Renal cortex interstitium (tissue), 11 donors: ENCODE results near the gene NECAB3. TPM values are rescaled to one million over a fixed set of nuclear protein-coding genes. Genes with fewer than 3 reads are reported as not detected.

ENCODE experiments used
- DNase-seq, 11 donors: peaks; one replicate each; pipeline ENCODE4 v3.0.0-alpha.2; 2013; ENCODE audit warnings: low read depth in 9 of 11, low spot score in 4 of 11; ENCODE audit errors: extremely low read depth in 1 of 11
- polyA plus RNA-seq, 3 donors: library from polyadenylated mRNA; unstranded; fragments of 120-200 nt; gene quantifications; one replicate each; pipeline ENCODE4 v1.2.1, GENCODE V29; 2013; ENCODE audit not compliant: insufficient read length in 3 of 3

The NECAB3 gene
- polyA plus RNA-seq, 3 donors: 14.1 to 19.2 (median 18.6) TPM

DNA sequence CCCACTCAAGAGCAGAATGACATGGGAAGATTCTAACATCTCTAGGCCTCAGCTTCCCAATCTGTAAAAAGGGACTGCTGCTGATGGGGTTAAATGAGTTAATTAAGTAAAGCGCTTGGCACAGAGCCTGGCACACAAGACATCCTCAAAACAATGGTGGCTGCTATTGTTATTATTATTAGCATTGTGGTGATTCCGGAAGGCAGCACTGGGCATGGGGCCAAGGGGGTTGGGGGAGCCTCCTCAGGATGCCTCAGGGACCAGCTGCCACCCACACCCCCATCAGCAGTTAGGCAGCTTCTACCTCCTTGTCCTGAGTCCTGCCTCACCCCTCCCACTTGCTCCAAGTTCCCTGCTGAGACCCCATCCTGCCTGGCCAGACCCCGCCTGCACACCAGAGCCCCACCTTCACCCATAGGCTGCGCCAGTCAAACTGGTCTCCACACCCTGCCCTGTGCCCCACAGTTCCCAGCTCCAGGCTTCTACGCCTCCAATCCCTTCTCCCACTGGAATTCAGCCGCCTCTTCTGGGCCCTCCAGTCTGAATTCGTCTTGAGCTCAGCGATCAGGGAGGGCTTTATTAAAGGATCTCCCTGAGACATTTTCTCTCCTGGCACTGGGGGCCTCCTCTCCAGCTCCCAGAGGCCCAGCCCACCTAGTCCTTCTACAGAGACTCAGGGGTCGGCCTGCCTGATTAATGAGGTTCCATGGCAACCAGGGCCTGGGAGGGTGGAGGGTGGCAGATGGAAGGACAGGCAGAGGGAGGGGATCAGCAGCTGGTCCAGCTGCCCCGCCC, 10.5 kb upstream of the NECAB3 start:
- no peak for DNase-seq

DNA sequence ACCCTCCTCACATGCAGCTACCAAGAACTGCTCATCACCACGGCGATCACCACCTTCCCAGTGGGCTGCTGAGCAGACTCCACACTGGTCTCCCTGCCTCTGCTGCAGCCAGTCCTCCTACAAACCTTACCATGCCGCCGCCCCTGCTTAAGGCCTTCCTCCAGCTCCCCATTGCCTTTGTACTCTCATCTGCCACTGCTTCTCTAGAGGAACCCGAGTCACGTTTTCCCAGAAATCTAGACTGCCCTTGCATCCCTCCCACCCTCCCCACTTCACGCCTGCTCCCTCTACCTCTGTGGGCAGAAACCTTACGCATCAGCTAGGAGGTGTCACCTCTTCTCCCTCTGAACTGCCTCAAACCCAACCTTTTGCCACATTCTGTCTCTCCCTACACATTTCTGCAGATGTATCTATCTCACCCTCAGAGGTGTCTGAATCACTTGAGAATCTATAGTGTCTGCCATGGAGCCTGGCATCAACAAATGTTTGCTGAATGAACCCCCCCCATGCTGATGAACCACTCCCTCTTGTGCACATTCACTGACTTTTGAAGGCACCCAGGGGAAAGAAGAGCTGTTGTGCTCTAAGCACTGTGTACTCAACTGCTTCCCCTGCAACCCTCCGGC, 7.6 kb upstream of the NECAB3 start:
- DNase-seq: no peak

DNA sequence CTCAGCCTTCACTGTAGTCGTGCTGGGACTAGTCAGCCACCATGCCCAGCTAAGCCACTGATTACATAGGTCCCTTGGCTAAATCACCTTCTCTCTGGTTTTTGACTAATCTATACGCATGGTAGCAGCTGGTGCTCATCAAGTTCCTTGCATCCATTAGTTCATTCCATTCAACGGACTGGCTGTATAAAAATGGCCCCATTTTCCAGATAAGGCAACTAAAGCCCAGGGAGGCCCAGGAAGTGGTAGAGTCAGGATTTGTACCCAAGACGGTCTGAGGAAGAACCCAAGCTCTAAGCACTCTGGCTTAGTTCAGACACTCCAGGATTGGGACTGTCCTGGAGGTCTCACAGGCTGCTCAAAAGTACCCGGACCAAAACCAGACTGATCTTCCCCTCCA, 7.1 kb upstream of the NECAB3 start:
- no peak for DNase-seq

DNA sequence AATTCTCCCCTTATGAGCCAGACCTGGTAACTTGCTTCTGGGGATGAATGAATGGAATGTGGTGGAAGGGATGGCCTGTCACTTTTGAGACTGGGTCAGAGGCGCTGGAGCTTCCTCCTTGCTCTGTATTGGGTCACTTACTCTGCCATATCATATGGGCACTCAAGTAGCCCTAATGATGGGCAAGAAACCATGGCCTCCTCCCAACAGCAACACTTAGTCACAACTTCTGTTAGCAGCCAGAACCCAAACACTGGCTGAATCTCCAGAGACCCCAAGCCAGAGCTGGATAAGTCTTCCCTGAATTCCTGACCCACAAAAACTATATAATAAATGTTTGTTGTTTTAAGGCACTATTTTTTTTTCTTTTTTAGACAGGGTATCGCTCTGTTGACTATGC, 6.5 kb upstream of the NECAB3 start:
- no peak for DNase-seq

DNA sequence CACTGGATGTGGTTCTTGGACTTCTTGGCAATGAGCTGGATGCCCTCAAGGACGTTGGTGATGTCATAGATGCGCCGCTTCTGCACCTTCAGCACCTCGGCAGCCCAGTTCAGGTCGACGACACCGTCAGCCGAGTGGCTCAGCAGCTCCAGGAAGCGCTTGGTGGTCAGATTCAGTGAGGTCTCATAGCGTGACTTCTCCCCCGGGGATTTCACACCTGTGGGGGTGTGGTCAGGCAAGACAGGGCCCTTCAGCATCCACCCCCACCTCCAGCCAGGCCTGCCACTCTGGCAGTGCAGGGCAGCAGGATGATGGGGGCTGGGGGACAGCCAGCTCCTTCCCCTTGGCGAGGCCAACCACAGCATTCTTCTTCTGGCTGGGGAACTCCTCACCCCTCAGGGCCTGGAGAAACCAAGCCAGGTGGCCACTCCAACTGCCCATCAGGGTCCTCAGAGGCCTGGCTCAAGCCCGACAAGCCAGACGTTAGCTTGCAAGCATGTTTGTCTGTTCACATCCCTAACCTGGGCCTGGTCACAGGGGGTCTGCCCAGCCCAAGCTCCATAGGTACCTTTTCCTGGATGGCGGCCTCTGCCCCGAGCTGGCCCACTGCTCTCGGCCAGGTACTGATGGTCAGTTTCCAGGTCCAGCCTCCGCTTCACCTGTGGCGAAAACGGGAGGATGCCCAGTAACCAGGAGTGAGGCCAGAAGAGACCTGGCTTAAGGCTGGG, 5.7 kb upstream of the NECAB3 start:
- DNase-seq: no peak

DNA sequence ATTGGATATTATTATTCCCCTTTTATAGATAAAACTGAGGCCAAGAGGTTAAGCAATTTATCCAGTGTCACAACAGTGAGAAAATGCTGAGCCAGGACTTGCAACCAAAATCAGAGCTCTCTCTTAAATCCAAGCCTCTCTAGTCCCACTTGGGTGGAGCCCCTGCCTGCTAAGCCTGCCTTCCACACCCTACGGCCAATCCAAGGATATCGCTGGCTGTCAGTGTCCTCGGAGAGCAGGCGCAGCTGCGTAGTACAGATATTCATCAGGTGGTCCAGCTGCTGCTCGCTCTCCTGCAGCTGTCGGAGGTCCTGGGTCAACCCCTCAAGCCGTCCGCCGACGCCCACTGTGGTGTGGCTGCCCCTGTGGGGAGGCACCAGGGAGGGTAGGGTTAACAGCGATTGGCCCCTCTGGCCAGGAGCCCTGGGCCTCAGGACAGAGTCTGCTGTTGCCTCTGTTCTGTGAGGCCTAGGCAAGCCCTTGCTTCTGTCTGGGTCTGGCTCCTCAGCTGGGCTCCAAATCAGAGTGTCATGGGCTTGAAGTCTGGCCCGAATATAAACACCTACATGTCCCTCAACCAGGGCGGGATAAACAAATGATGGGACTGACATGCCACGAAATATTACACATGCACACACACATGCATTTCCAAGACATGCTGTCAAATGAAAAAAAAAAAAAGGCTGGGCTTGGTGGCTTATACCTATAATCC, 3.9 kb upstream of the NECAB3 start:
- DNase-seq: no peak

DNA sequence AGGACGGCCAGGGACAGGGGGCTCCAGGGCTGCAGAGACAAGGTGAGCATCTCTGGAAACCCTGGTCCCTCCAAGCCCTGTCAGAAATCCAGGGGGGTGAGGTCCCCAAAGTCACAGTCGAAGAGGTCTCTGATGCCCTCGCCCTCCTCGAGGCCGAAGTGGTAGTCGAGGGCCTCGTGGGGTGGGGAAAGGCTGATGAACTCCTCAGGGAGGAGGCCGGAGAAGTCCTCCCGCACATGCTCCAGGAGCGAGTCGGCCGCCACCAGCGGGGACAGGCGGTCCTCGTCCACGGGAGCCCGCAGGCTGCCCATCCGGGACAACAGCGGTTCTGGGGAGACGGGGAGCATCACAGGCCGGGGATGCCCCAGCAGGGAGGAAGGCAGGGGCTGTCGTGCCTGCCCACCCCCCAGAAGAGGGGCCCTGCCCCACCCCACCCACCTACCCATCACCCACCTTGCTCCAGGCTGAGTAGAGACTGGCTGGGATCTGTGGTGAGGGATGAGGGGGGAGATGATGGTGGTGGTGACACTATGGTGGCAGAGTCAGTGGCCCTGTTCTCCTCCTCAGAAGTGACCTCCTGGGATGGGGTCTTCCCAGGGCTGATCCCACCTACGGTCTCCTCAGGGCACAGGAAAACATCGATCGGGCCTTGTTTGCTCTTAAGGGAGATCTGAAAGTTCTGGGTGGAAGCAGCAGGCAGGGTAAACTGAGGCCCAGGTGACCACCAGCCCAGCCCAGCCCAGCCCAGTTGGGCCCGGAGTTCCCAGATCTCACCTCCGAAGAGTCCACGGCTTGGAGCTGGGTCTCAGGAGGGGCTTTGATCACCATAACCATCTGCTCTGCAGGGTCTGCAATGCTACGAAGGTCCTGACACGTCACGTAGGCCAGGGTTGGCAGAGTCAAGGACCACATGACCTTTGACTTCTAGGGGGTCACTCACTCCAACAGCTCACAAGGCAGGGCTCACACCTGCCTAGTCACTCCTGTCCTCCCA, 2.7 kb upstream of the NECAB3 start:
- no peak for DNase-seq

DNA sequence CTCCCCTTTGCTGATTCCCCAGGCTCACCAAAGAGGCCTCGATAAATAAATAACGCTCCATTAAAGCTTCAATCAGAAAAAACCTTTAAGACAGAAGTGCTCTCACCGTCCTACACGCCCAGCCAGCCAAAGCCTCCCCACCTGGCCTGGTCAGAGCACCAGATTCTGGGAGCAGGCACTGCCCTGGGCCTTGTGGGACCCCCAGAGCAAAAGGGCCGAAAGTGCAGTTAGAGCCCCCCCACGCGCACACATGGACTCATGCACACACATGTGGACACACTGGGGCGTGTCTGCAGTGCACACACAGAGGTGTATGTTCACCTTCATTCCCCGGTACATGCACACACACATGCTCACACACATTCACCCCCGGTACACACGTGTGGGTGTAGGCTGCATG, 1.9 kb upstream of the NECAB3 start:
- DNase-seq: no peak

DNA sequence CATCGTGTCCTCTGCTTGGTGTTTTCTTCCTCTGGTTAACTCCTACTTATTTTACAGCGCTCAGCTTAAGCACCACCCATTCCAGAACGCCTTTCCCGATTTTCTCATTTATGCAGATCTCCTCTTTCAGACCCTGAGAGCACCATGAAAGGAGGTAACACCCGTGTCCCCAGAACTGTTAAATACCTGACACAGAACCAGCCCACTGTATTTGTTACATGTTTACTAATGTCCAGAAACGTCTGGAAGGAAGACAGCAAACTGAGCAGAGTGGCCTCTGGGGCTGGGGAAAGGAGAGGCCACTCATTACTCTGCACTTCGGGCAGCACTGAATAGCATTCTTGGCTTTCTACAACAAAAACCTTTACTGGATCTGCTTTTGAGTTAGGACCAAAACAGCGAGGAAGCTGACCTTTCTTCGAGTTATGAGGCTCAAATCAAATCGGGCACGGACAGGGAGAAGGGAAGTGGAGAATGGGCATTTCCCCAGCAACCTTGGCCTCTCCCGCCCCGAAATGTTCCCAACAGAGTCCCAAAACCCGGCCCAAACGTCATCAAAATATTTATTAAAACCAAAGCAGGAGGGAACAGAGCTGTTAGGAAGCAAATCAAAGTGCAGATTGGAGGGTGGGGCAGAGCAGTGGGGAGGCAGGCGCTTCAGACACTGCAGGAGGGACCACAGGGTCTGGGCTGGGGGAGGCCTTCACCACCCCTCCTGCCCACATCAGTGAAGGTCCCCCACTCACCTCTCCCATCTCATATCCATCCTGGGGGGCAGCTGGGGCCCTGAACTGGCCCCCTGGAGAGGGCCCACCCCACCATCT, 1.1 kb upstream of the NECAB3 start:
- DNase-seq: no peak

DNA sequence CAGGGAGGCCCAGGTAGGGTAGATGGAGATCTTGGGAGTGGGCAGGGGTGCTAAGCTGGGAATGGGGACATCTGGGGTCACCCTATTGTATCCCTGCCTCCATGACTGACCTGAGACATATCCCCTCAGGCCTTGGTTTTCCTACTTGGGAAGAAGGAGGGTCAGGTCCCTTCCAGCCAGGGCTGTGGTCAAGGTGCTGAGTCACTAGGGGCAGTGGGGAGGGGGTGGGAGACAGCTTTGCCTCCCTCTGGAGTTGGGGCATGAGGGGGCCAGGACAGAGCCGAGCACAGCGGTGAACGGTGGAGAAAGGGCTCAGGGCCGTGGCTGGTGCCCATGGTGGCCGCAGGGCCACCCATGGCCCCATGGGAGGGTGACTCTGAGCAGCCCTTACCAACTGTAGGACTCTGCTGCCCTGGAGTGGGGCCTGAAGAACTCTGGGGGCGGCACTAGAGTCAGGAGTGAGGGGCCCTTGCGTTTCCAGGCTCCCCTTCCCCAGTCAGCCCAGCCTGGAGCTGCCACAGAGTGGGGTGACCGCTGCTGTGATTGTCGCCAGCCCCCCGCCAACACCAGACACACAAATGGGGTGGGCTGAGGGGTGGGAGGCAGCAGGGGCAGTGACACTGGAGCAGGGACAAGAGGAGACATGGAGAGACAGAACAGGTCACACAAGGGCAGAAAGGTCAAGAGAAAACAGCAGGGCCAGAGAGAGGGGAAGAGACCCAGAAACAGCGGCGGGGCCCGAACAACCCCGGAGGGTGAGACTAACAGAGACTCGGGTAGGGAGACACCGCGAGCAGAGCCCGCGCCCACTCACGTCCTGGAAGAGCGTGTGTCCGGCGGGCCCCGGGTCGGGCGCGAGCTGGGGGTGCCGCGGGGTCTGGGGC, 576 bp downstream of the NECAB3 start:
- DNase-seq: no peak

DNA sequence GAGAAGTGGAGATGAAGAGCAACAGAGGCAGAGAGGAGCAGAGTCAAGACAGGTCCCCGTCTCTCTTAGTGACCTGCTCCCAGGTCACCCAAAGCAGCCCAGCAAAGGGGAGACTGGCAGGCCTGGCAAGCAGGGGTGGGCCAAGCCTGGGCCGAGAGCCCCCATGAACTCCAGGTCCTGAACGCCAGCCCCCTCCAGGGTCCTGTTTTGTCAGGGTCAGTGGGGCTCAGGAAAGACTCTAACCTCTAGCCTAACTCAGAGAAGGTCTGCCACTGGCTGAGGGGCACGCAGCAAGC, 1.2 kb downstream of the NECAB3 start:
- no peak for DNase-seq

DNA sequence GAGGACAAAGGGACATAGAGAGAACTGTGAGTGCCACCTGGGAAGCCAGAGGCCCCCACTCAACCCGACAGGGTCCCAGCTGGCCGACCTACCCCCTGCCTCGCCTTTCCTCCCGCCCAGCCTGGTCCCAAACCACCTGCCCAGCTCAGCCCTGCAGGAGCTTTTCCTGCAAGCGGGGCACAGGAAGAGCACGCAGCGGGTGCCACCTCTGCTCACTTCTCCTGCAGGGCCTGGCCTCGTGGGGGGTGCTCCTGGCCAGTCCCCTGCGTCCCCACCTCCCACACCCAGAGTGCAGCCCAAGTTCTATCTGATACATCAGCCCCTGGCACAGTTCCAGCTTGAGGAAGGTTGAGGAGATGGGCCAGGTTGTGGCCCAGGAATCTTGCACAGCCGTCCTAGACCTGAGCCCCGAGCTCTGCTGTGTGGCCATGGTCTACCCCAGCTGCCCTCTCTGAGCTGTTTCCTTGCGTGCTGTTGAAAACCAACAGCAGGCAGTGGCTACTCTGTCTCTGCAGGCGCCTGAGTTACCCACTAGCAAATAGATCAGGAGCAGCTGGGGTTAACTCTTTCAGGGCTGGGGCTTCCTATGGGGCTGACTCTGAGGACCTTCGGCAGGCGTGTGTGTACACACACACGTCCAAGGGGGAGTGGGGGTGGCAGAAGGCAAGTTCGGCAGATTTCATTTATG, 1.7 kb downstream of the NECAB3 start:
- DNase-seq: no peak

DNA sequence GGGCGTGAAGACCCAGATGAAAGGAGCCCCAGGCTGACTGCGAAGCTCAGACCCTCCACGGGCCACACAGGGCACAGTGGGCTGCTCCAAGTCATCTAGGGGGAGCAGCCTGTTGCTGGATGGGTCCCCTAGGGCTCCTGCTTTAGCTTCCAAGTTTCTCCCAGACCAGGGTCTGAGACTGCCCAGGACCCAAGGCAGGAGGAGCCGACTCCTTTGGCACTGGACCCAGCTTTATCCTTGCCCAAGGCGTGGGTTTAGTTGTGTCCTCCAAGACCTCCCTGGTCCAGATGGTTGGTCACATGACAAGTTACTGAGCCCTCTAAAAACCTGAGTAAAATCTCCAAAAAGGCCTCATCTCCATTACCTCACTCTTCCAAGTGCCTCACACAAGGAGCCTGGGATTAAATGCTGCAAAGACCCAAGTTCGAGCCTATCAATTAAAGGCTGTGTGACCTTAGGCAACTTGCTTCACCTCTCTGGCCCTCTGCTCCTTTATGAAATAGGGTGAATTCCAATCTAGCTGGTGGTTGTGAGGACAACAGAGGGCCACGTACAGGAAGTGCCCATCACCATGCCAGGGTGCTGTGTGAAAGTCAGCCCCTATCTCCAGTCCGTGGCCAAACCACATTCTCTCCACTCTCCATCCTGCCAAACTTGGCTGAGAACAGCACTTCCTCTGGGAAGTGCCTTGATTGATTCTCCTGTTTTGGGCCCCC, 2.5 kb downstream of the NECAB3 start:
- no peak for DNase-seq

DNA sequence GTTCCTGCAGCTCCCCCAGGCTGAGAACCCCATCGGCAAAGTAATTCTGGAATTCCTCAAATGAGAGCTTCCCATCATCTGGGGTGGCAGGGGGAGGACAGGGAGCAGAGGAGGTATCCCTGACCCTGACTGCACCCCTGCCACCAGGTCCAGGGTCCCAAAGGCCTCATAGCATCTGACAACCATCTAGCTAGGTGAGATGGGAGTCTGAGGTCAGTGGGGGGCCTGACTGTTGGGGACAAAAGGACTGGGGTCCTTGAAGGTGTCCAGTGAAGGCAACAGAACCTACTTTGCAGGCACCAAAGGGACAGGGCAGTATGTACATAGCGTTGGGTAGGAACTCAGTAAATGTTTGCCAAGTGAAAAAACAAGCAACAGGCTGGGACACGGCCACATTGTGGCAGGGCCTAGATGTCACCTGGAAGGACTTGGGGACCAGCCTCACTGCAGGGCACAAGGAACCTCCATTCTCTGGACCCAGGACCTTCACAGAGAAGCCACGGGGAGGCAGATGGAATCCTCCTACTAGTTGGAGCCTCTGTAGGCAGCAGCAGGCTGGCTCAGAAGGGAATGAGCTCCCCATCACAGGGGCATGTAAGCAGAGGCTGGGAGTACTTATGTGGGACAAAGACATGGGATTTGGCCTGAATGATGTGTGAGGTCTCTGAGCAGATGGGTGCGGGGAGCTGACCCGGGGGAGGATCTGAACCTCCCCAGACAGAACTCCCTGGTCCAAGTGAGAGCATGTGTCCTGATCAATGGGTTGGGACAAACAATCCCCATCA, 3.3 kb downstream of the NECAB3 start:
- DNase-seq: no peak
